IMR-90 (cell line): ENCODE results near the gene CD19. TPM values are rescaled to one million over a fixed set of nuclear protein-coding genes. Genes with fewer than 3 reads are reported as not detected.

Experiments used
- ATAC-seq: fragments of 200-7000 bp; cut with Tn5 transposase; 2 replicates; pipeline ENCODE4 v1.9.1; 2020; ENCODE audit warnings: low read depth, mild to moderate bottlenecking, moderate library complexity
- BruUV-seq: library from RNA; stranded (reverse); fragments of 400-500 nt; replicated peaks from 2 replicates; lab custom pipeline; 2021; lab: Mats Ljungman, UMichigan
- CTCF ChIA-PET: fragments of 300-600 bp; formaldehyde crosslinking; extraction: SDS; loops from one replicate; lab custom pipeline; 2021; ENCODE audit warnings: antibody characterized with exemption; lab: Yijun Ruan, JAX
- POLR2A ChIA-PET: fragments of 300-600 bp; sonication (Branson Sonifier 250); formaldehyde crosslinking; loops from one replicate; lab custom pipeline; 2022; ENCODE audit warnings: antibody characterized with exemption; ENCODE audit not compliant: unreplicated experiment; lab: Charles Lee
- DNase-seq: peaks from one replicate; pipeline ENCODE4 v3.0.0; 2013
- H2AFZ ChIP-seq: replicated peaks from 2 replicates; pipeline ENCODE3; 2013; ENCODE audit warnings: low read length, mild to moderate bottlenecking; ENCODE audit not compliant: poor library complexity
- H2AK5ac ChIP-seq: 2 replicates; pipeline ENCODE4 v1.6.1; 2013; ENCODE audit warnings: low read depth, low read length, inconsistent platforms
- H2AK9ac ChIP-seq: replicated peaks from 2 replicates; pipeline ENCODE3; 2013; ENCODE audit warnings: mild to moderate bottlenecking, low read depth, low read length, moderate library complexity; ENCODE audit not compliant: poor library complexity
- H2BK120ac ChIP-seq: 2 replicates; pipeline ENCODE4 v1.6.1; 2013; ENCODE audit warnings: low read depth, low read length, inconsistent platforms
- H2BK15ac ChIP-seq: 3 replicates; pipeline ENCODE4 v1.6.1; 2013; ENCODE audit warnings: low read depth, low read length, inconsistent platforms
- H2BK20ac ChIP-seq: 2 replicates; pipeline ENCODE4 v1.6.1; 2013; ENCODE audit warnings: low read depth, mild to moderate bottlenecking, inconsistent platforms, low read length, moderate library complexity
- H2BK5ac ChIP-seq: 2 replicates; pipeline ENCODE4 v1.6.1; 2013; ENCODE audit warnings: mild to moderate bottlenecking, low read depth, low read length, inconsistent platforms; ENCODE audit not compliant: poor library complexity, severe bottlenecking
- H3K14ac ChIP-seq: replicated peaks from 2 replicates; pipeline ENCODE4 v1.6.1; 2013; ENCODE audit warnings: low read depth, low read length, inconsistent platforms
- H3K18ac ChIP-seq: 2 replicates; pipeline ENCODE4 v1.6.1; 2013; ENCODE audit warnings: low read depth, low read length, control low read depth
- H3K23ac ChIP-seq: 2 replicates; pipeline ENCODE4 v1.6.1; 2013; ENCODE audit warnings: low read depth, low read length, inconsistent platforms
- H3K27ac ChIP-seq: 2 replicates; pipeline ENCODE4 v1.5.1; 2013; ENCODE audit warnings: mild to moderate bottlenecking, control low read depth, low read length; ENCODE audit not compliant: insufficient read depth
- H3K27me3 ChIP-seq: 2 replicates; pipeline ENCODE4 v1.6.1; 2013; ENCODE audit warnings: low read length; ENCODE audit not compliant: control insufficient read depth, insufficient read depth
- H3K36me3 ChIP-seq: 2 replicates; pipeline ENCODE4 v1.6.1; 2013; ENCODE audit warnings: low read length, mixed read lengths; ENCODE audit not compliant: control insufficient read depth, insufficient read depth
- H3K4ac ChIP-seq: 2 replicates; pipeline ENCODE4 v1.6.1; 2013; ENCODE audit warnings: low read depth, low read length, inconsistent platforms
- H3K4me1 ChIP-seq: 2 replicates; pipeline ENCODE4 v1.6.1; 2013; ENCODE audit warnings: low read length, mixed read lengths; ENCODE audit not compliant: control insufficient read depth, insufficient read depth
- H3K4me2 ChIP-seq: 2 replicates; pipeline ENCODE4 v1.6.1; 2013; ENCODE audit warnings: low read depth, mild to moderate bottlenecking, control low read depth, low read length, moderate library complexity
- H3K4me3 ChIP-seq: 2 replicates; pipeline ENCODE4 v1.5.1; 2013; ENCODE audit warnings: low read depth, mild to moderate bottlenecking, control low read depth, low read length, moderate library complexity; ENCODE audit not compliant: insufficient read depth
- H3K56ac ChIP-seq: 2 replicates; pipeline ENCODE4 v1.6.1; 2013; ENCODE audit warnings: low read length, inconsistent platforms; ENCODE audit not compliant: insufficient read depth; ENCODE audit errors: extremely low read depth
- H3K79me1 ChIP-seq, 2 experiments: 2 replicates each; pipeline ENCODE4 v1.6.1; 2013; ENCODE audit warnings: low read length in 2 of 2, inconsistent platforms in 1 of 2, low read depth in 1 of 2
- H3K9ac ChIP-seq: 2 replicates; pipeline ENCODE4 v1.6.1; 2013; ENCODE audit warnings: low read depth, low read length, control low read depth
- H3K9me1 ChIP-seq: 2 replicates; pipeline ENCODE4 v1.6.1; 2013; ENCODE audit warnings: low read length, inconsistent platforms; ENCODE audit not compliant: insufficient read depth
- H3K9me3 ChIP-seq: 2 replicates; pipeline ENCODE4 v1.6.1; 2013; ENCODE audit warnings: low read length; ENCODE audit not compliant: control insufficient read depth, insufficient read depth
- H4K20me1 ChIP-seq: 2 replicates; pipeline ENCODE4 v1.6.1; 2013; ENCODE audit warnings: low read length, inconsistent platforms; ENCODE audit not compliant: insufficient read depth
- H4K5ac ChIP-seq: 2 replicates; pipeline ENCODE4 v1.6.1; 2013; ENCODE audit warnings: mild to moderate bottlenecking, low read depth, low read length, control low read depth
- H4K8ac ChIP-seq, 2 experiments: 2 replicates each; pipeline ENCODE4 v1.6.1; 2013; ENCODE audit warnings: low read depth in 2 of 2, low read length in 2 of 2, control low read depth in 1 of 2, inconsistent platforms in 1 of 2
- H4K91ac ChIP-seq: 2 replicates; pipeline ENCODE4 v1.6.1; 2013; ENCODE audit warnings: low read depth, low read length, inconsistent platforms; ENCODE audit not compliant: insufficient read depth
- FOS ChIP-seq: fragments of 150-350 bp; IDR thresholded peaks from 2 replicates; pipeline ENCODE4 v1.6.1; 2016; ENCODE audit warnings: low read depth, low read length
- MAFK ChIP-seq: IDR thresholded peaks from 2 replicates; pipeline ENCODE4 v1.6.1; 2012; ENCODE audit warnings: low read depth, low read length, improper control_type of control experiment
- MXI1 ChIP-seq: IDR thresholded peaks from 2 replicates; pipeline ENCODE4 v1.6.1; 2012; ENCODE audit warnings: low read depth, mild to moderate bottlenecking, low read length, moderate library complexity, borderline replicate concordance
- NFE2L2 ChIP-seq: fragments of 150-350 bp; IDR thresholded peaks from 2 replicates; pipeline ENCODE4 v1.6.1; 2016; ENCODE audit warnings: low read depth, mild to moderate bottlenecking, low read length
- RCOR1 ChIP-seq: IDR thresholded peaks from 2 replicates; pipeline ENCODE4 v1.6.1; 2012; ENCODE audit warnings: mild to moderate bottlenecking, low read length, improper control_type of control experiment; ENCODE audit not compliant: insufficient replicate concordance
- RFX5 ChIP-seq: IDR thresholded peaks from 2 replicates; pipeline ENCODE4 v1.8.0; 2012; ENCODE audit warnings: low read depth, mild to moderate bottlenecking, low read length, moderate library complexity
- USF2 ChIP-seq: fragments of 150-350 bp; IDR thresholded peaks from 2 replicates; pipeline ENCODE4 v1.6.1; 2017; ENCODE audit warnings: mild to moderate bottlenecking, antibody characterized with exemption, low read length, low read depth
- WGBS, 2 experiments: methylation state at CpG; one replicate each; pipeline versions ENCODE4 v1.1.5 to v1.1.7; 2013; ENCODE audit warnings: missing lambda C conversion rate in 2 of 2; ENCODE audit not compliant: insufficient read length in 1 of 2; ENCODE audit errors: extremely low coverage in 2 of 2; 5-methylcytosine and 5-hydroxymethylcytosine counted together
- dilution Hi-C: fragments of 300-500 bp; cut with HindIII; formaldehyde crosslinking; loops from one replicate; pipeline ENCODE4 v1.14.3; 2018; ENCODE audit warnings: low sequenced_read_pairs; ENCODE audit not compliant: unreplicated experiment
- in situ Hi-C: fragments of 300-500 bp; cut with MboI; formaldehyde crosslinking; loops from 3 replicates; pipeline ENCODE4 v1.14.3; 2019; ENCODE audit warnings: low sequenced_read_pairs, inconsistent platforms, mixed read lengths
- intact Hi-C: fragments of 100-400 bp; cut with micrococcal nuclease; formaldehyde crosslinking; loops from 2 replicates; pipeline ENCODE4 v1.10.0; 2022
- polyA plus RNA-seq, 3 experiments: library from polyadenylated mRNA; depleted of rRNA; stranded (reverse); fragments of >200 nt; gene quantifications; 2 replicates each; pipeline ENCODE4 v1.2.3, GENCODE V29; 2012; ENCODE audit warnings: low replicate concordance in 1 of 3
- total RNA-seq: library from RNA; depleted of rRNA; stranded (reverse); fragments of >200 nt; gene quantifications from 2 replicates; pipeline ENCODE4 v1.2.3, GENCODE V29; 2012
- TF ChIP-seq, protein P1 (sequence below): conservative IDR thresholded peaks from 2 replicates; pipeline ENCODE4 v1.5.1; 2012; ENCODE audit warnings: mild to moderate bottlenecking, low read depth, low read length, improper control_type of control experiment

Gene CD19
- total and polyA plus RNA-seq, 2 of the 4 experiments (the other 2 are of a cell fraction): not detected

DNA sequence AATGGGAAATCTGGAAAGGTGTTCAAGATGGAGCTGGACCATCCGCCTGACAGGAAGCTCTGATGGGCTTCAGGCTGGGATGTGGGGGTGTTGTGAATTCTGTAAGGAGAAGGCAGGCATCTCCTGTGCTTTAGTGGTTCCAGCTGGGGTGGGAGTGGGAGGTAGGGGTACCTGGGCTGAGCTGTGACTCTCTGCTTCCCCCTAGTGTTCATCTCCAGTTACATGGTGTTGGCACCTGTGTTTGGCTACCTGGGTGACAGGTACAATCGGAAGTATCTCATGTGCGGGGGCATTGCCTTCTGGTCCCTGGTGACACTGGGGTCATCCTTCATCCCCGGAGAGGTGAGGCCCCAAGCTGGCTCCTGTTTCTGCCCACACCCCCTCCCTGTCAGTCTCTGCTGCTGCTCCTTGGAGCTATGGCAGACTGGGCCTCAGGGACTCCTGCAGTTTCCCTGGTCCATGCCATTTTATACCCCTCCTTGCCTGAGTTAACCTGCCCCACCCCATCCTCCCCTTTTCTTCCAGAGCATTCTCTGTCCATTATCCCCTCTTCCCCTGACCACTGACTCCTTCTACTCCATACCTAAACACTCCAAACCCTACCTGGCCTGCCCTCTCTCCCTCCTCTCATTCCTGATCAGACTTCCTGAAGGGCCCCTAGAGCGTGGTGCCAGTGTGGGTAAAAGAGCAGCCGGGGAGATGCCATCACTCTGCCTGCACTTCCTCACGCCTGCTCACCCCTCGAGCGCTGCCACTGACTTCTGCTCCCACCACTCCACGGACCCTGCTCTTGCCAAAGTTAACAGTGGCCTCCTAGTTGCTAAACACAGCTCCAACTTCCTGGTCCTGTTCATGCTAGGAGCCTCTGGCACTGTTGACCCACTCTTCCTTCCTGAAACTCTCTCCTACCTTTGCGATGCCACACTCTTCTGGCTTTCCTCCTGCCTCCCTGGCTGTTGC lies 46.2 kb downstream of the CD19 start:
- no peak overlapping the region for H2BK15ac ChIP-seq
- dilution Hi-C loops (no loop called here), intact Hi-C loops (loop anchor here (10.0 kb wide), 1 partner anchor 747 kb away; no protein-coding TSS in a partner anchor), in situ Hi-C loops (no loop called here)
- H3K56ac ChIP-seq: no peak overlapping the region
- BruUV-seq: no TSS peak
- ChIA-PET CTCF (no interaction called here), POLR2A (interaction anchor here (0.5 kb wide), 1 partner anchor 38 kb away, joined by 4 read pairs; no protein-coding TSS in a partner anchor)
- no peak overlapping the region for H3K14ac ChIP-seq
- H2BK20ac ChIP-seq: no peak overlapping the region
- H3K4me3 ChIP-seq: no peak overlapping the region
- no peak overlapping the region for H2AFZ ChIP-seq
- DNase-seq (no peak), ATAC-seq (no peak)
- no peak overlapping the region for H3K4me2 ChIP-seq
- H3K18ac ChIP-seq: no peak overlapping the region
- H3K27ac ChIP-seq: no peak overlapping the region
- H3K23ac ChIP-seq: no peak overlapping the region
- no peak for TF ChIP-seq RFX5
- TF ChIP-seq USF2: no peak
- no peak for TF ChIP-seq NFE2L2
- no peak for TF ChIP-seq MXI1
- no peak for TF ChIP-seq FOS
- TF ChIP-seq RCOR1: no peak
- TF ChIP-seq, protein P1, sequence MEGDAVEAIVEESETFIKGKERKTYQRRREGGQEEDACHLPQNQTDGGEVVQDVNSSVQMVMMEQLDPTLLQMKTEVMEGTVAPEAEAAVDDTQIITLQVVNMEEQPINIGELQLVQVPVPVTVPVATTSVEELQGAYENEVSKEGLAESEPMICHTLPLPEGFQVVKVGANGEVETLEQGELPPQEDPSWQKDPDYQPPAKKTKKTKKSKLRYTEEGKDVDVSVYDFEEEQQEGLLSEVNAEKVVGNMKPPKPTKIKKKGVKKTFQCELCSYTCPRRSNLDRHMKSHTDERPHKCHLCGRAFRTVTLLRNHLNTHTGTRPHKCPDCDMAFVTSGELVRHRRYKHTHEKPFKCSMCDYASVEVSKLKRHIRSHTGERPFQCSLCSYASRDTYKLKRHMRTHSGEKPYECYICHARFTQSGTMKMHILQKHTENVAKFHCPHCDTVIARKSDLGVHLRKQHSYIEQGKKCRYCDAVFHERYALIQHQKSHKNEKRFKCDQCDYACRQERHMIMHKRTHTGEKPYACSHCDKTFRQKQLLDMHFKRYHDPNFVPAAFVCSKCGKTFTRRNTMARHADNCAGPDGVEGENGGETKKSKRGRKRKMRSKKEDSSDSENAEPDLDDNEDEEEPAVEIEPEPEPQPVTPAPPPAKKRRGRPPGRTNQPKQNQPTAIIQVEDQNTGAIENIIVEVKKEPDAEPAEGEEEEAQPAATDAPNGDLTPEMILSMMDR: no peak
- no peak for TF ChIP-seq MAFK
- no peak overlapping the region for H4K91ac ChIP-seq
- no peak overlapping the region for H2BK120ac ChIP-seq
- H3K4ac ChIP-seq: no peak overlapping the region
- no peak overlapping the region for H2BK5ac ChIP-seq
- no peaks in the 10 kb centered on the region for H3K27me3 ChIP-seq
- no peak overlapping the region for H4K8ac ChIP-seq
- H3K9me3 ChIP-seq: no peaks in the 10 kb centered on the region; the same call in 1 of the 2 replicates
- no peak overlapping the region for H4K5ac ChIP-seq
- peaks cover 7% of the 10 kb centered on the region for H3K9me1 ChIP-seq
- no peak overlapping the region for H3K9ac ChIP-seq
- 93% methylated on average over 8 of the region's 11 CpGs; no CpG with 5 or more reads in 1 of the 2 experiments for WGBS, 2 experiments
- H3K79me1 ChIP-seq: peaks cover 17 to 52% of the 10 kb centered on the region in 2 experiments
- H2AK5ac ChIP-seq: no peak overlapping the region
- no peaks in the 10 kb centered on the region for H3K4me1 ChIP-seq
- H4K20me1 ChIP-seq: 0 out of 2 replicates have a peak, but pooled peaks cover 3% of the 10 kb centered on the region
- peak overlapping the region; percentile 49 for H2AK9ac ChIP-seq
- H3K36me3 ChIP-seq: peaks cover 35% of the 10 kb centered on the region
